OCI-LY1 (cell line): ENCODE data around the gene MUC6.

Experiments
- H2AFZ ChIP-seq: fragments of 200-600 bp; sonication (generic), shearing (Covaris generic); 2 replicates; pipeline ENCODE4 v1.6.0; 2014; ENCODE audit warnings: antibody characterized with exemption, mild to moderate bottlenecking, low read length
- H3F3A ChIP-seq: fragments of 200-600 bp; sonication (generic), shearing (Covaris generic); 2 replicates; pipeline ENCODE4 v1.6.0; 2014; ENCODE audit warnings: mild to moderate bottlenecking, antibody characterized with exemption, low read length, moderate library complexity; ENCODE audit not compliant: insufficient read depth
- H3K27ac ChIP-seq: fragments of 200-600 bp; sonication (generic); 2 replicates; pipeline ENCODE4 v1.5.1; 2014; ENCODE audit warnings: low read length, mixed run types, mild to moderate bottlenecking, low read depth; ENCODE audit not compliant: poor library complexity, severe bottlenecking
- H3K27me3 ChIP-seq: fragments of 200-600 bp; sonication (generic); 2 replicates; pipeline ENCODE4 v1.6.0; 2014; ENCODE audit warnings: antibody characterized with exemption, mild to moderate bottlenecking, low read length, moderate library complexity; ENCODE audit not compliant: insufficient read depth
- H3K36me3 ChIP-seq: fragments of 200-600 bp; sonication (generic); 2 replicates; pipeline ENCODE4 v1.6.1; 2014; ENCODE audit warnings: mild to moderate bottlenecking, antibody characterized with exemption, low read length, moderate library complexity, mixed read lengths; ENCODE audit not compliant: insufficient read depth
- H3K4me1 ChIP-seq: fragments of 200-600 bp; sonication (generic); 2 replicates; pipeline ENCODE4 v1.5.1; 2014; ENCODE audit warnings: mild to moderate bottlenecking, low read length, moderate library complexity; ENCODE audit not compliant: insufficient read depth, severe bottlenecking
- H3K4me2 ChIP-seq: fragments of 200-600 bp; sonication (generic), shearing (Covaris generic); 2 replicates; pipeline ENCODE4 v1.6.1; 2014; ENCODE audit warnings: low read length
- H3K4me3 ChIP-seq: fragments of 200-600 bp; sonication (generic); 2 replicates; pipeline ENCODE4 v1.5.1; 2014; ENCODE audit warnings: low read length, low read depth, mild to moderate bottlenecking, mixed read lengths; ENCODE audit not compliant: poor library complexity, severe bottlenecking
- H3K79me2 ChIP-seq: fragments of 200-600 bp; shearing (Covaris generic); 2 replicates; pipeline ENCODE4 v1.6.1; 2016; ENCODE audit warnings: mixed run types, low read length, mixed read lengths; ENCODE audit not compliant: insufficient read depth
- H3K9ac ChIP-seq: fragments of 200-600 bp; sonication (generic), shearing (Covaris generic); 2 replicates; pipeline ENCODE4 v1.6.1; 2014; ENCODE audit warnings: mild to moderate bottlenecking, low read length, mixed read lengths
- H3K9me2 ChIP-seq: fragments of 200-600 bp; sonication (generic), shearing (Covaris generic); 2 replicates; pipeline ENCODE4 v1.6.1; 2014; ENCODE audit warnings: low read depth, mild to moderate bottlenecking, low read length, mixed read lengths
- H3K9me3 ChIP-seq: fragments of 200-600 bp; shearing (Covaris generic); 2 replicates; pipeline ENCODE4 v1.6.1; 2014; ENCODE audit warnings: low read length, mixed read lengths
- H4K20me1 ChIP-seq: fragments of 200-600 bp; sonication (generic), shearing (Covaris generic); 2 replicates; pipeline ENCODE4 v1.6.0; 2016; ENCODE audit warnings: mild to moderate bottlenecking, low read length; ENCODE audit not compliant: insufficient read depth
- EZH2 ChIP-seq: fragments of 200-600 bp; sonication (generic), shearing (Covaris generic); IDR thresholded peaks from 2 replicates; pipeline ENCODE4 v1.8.0; 2017; ENCODE audit warnings: borderline replicate concordance, mixed run types, mild to moderate bottlenecking, antibody characterized with exemption, low read length, moderate library complexity, mixed read lengths
- TF ChIP-seq, protein P1 (sequence below): fragments of 200-600 bp; sonication (generic), shearing (Covaris generic); IDR thresholded peaks from 2 replicates; pipeline ENCODE4 v1.5.1; 2017; ENCODE audit warnings: mild to moderate bottlenecking, antibody characterized with exemption, low read length, moderate library complexity, mixed read lengths

MUC6 gene

DNA sequence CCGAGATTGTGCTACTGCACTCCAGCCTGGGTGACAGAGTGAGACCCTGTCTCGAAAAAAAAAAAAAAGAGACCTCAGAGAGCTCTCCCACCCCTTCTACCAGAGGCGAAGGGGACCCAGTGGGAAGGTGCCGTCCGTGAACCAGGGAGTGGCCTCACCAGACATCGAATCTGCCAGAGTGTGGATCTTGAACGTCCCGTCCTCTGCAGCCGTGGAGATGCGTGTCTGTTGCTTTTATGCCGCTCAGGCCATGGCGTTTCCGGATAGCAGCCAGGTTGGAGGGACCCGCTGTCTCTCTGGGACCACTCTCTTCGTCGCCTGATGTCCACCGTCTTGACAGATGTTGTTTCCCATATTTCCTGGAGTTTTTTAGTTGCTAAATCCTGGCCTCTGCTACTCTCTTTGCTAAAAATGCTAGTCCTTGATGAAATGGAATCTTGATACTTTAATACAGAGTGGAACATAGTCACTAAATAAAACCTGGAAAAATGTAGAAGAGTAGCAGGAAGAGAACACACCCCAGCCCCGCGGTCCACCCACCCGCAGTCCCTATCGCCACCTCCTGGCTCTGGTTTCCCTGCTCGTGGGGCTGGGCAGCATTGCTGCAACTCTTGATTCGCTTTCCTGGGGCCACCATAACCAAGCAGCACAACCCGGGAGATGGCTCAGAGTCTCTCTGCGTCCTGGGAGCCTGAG is 12.0 kb upstream of the MUC6 start:
- Histone ChIP-seq H3K4me3 (no peak overlapping the region), H3K9me2 (no peaks in the 10 kb centered on the region), H3K27ac (no peak overlapping the region), H2AFZ (no peak overlapping the region), H3K27me3 (no peaks in the 10 kb centered on the region; the same call in 1 of the 2 replicates), H3K9ac (no peak overlapping the region), H3K4me1 (peaks cover 5% of the 10 kb centered on the region), H3K9me3 (peaks cover 7% of the 10 kb centered on the region), H3K79me2 (no peaks in the 10 kb centered on the region), H3K4me2 (no peak overlapping the region), H3K36me3 (no peaks in the 10 kb centered on the region; the same call in 1 of the 2 replicates), H3F3A (no peaks in the 10 kb centered on the region), H4K20me1 (no peaks in the 10 kb centered on the region)
- TF ChIP-seq, protein P1, sequence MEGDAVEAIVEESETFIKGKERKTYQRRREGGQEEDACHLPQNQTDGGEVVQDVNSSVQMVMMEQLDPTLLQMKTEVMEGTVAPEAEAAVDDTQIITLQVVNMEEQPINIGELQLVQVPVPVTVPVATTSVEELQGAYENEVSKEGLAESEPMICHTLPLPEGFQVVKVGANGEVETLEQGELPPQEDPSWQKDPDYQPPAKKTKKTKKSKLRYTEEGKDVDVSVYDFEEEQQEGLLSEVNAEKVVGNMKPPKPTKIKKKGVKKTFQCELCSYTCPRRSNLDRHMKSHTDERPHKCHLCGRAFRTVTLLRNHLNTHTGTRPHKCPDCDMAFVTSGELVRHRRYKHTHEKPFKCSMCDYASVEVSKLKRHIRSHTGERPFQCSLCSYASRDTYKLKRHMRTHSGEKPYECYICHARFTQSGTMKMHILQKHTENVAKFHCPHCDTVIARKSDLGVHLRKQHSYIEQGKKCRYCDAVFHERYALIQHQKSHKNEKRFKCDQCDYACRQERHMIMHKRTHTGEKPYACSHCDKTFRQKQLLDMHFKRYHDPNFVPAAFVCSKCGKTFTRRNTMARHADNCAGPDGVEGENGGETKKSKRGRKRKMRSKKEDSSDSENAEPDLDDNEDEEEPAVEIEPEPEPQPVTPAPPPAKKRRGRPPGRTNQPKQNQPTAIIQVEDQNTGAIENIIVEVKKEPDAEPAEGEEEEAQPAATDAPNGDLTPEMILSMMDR, result no peak
- TF ChIP-seq EZH2, result no peak

DNA sequence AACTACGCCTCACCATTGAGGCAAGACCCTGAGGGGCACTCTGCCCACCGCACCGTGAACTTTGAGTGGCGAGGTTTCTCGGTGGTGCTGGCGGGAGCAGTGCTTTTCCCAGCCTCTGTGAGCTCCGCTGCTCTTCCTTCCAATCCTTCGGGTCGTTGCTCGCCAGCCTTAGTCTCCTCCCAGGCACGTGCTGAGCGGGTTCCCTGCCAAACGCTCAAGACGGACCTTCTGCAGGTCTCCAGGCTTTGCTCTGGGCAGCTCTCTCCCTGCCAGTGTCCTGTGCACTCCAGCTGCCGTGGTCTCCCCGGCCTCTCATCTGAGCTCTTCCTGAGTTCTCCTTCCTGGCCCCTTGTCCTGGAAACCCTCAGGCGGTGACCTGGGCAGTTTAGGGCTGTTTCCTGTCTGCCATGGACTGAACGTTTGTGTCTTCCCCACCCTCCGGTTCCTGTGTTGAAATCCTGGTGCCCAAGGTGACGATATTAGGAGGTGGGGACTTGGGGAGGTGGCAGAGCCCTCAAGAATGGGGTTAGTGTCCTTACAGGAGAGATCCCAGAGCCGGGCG is 11.2 kb upstream of the MUC6 start:
- H3K9me2 ChIP-seq, result no peaks in the 10 kb centered on the region
- no peak overlapping the region for H3K4me2 ChIP-seq
- no peaks in the 10 kb centered on the region; the same call in 1 of the 2 replicates for H3K27me3 ChIP-seq
- H3F3A ChIP-seq, result no peaks in the 10 kb centered on the region
- peaks cover 7% of the 10 kb centered on the region for H3K4me1 ChIP-seq
- no peaks in the 10 kb centered on the region for H3K79me2 ChIP-seq
- TF ChIP-seq, protein P1, result no peak
- TF ChIP-seq EZH2, result no peak
- H3K9ac ChIP-seq, result no peak overlapping the region
- H3K9me3 ChIP-seq, result peaks cover 7% of the 10 kb centered on the region
- H3K36me3 ChIP-seq, result no peaks in the 10 kb centered on the region; the same call in 1 of the 2 replicates
- H3K4me3 ChIP-seq, result no peak overlapping the region
- H3K27ac ChIP-seq, result no peak overlapping the region
- H2AFZ ChIP-seq, result no peak overlapping the region
- no peaks in the 10 kb centered on the region for H4K20me1 ChIP-seq

DNA sequence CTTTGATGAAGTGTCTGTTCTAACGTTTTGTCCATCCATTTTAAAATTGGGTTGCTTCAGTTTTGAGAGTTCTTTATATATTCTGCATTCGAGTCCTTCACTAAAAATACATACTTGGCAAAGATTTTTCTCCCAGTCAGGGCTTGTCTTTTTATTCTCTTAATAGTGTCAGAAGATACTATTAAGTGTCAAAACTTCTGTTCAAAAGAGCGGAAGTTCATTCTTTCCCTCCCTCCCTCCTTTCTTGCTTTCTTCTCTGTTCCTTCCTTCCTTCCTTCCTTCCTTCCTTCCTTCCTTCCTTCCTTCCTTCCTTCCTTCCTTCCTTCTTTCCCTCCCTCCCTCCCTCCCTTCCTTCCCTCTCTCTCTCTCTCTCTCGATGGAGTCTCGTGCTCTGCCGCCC is 7.6 kb upstream of the MUC6 start:
- Histone ChIP-seq H3F3A (no peaks in the 10 kb centered on the region), H3K9me3 (peaks cover 7% of the 10 kb centered on the region), H3K4me3 (no peak overlapping the region), H3K4me2 (no peak overlapping the region), H3K27ac (no peak overlapping the region), H3K27me3 (no peaks in the 10 kb centered on the region; the same call in 1 of the 2 replicates), H3K9ac (no peak overlapping the region), H3K79me2 (no peaks in the 10 kb centered on the region), H3K4me1 (peaks cover 7% of the 10 kb centered on the region), H3K9me2 (no peaks in the 10 kb centered on the region), H3K36me3 (no peaks in the 10 kb centered on the region; the same call in 1 of the 2 replicates), H4K20me1 (no peaks in the 10 kb centered on the region), H2AFZ (no peak overlapping the region)
- TF ChIP-seq, protein P1, result no peak
- no peak for TF ChIP-seq EZH2
